ENCODE results near the gene SWAP70.

SWAP70 gene

GRCh38 chr11:9678576-9678975 is 14.7 kb downstream of the SWAP70 start:
- no peak for ATAC-seq (ENCODE audit: low read depth)
- H3K9me3 ChIP-seq (ENCODE audit: severe bottlenecking), result no peaks in the 10 kb centered on the region
- H3K36me3 ChIP-seq (ENCODE audit: low read depth), result no peaks in the 10 kb centered on the region
- no peak for TF ChIP-seq CTCF (IDR thresholded peaks at IDR 0.05; ENCODE audit: poor library complexity, severe bottlenecking)
- H3K27ac ChIP-seq (ENCODE audit: poor library complexity, severe bottlenecking), result no peak overlapping the region
- H3K4me1 ChIP-seq (ENCODE audit: insufficient read depth, poor library complexity, severe bottlenecking), result peaks cover 7% of the 10 kb centered on the region
- no peaks in the 10 kb centered on the region for H3K27me3 ChIP-seq (ENCODE audit: insufficient read depth, poor library complexity, severe bottlenecking)
- DNase-seq (ENCODE audit: low spot score), result no peak
- no peak overlapping the region for H3K4me3 ChIP-seq (ENCODE audit: severe bottlenecking)

GRCh38 chr11:9680028-9680427 is 16.2 kb downstream of the SWAP70 start:
- Histone ChIP-seq H3K4me3 (ENCODE audit: severe bottlenecking) (no peak overlapping the region), H3K36me3 (ENCODE audit: low read depth) (no peaks in the 10 kb centered on the region), H3K27ac (ENCODE audit: poor library complexity, severe bottlenecking) (no peak overlapping the region), H3K4me1 (ENCODE audit: insufficient read depth, poor library complexity, severe bottlenecking) (peaks cover 7% of the 10 kb centered on the region), H3K9me3 (ENCODE audit: severe bottlenecking) (no peaks in the 10 kb centered on the region), H3K27me3 (ENCODE audit: insufficient read depth, poor library complexity, severe bottlenecking) (no peaks in the 10 kb centered on the region)
- no peak for DNase-seq (ENCODE audit: low spot score)
- ATAC-seq (ENCODE audit: low read depth), result no peak
- no peak for TF ChIP-seq CTCF (IDR thresholded peaks at IDR 0.05; ENCODE audit: poor library complexity, severe bottlenecking)

- no peaks in the 10 kb centered on the region for H3K27me3 ChIP-seq (ENCODE audit: insufficient read depth, poor library complexity, severe bottlenecking)
- DNase-seq (ENCODE audit: low spot score), result no peak
- no peak overlapping the region for H3K4me3 ChIP-seq (ENCODE audit: severe bottlenecking)
- no peak for TF ChIP-seq CTCF (IDR thresholded peaks at IDR 0.05; ENCODE audit: poor library complexity, severe bottlenecking)
- H3K36me3 ChIP-seq (ENCODE audit: low read depth), result no peaks in the 10 kb centered on the region
- ATAC-seq (ENCODE audit: low read depth), result no peak
- H3K9me3 ChIP-seq (ENCODE audit: severe bottlenecking), result no peaks in the 10 kb centered on the region
- no peak overlapping the region for H3K27ac ChIP-seq (ENCODE audit: poor library complexity, severe bottlenecking)
- H3K4me1 ChIP-seq (ENCODE audit: insufficient read depth, poor library complexity, severe bottlenecking), result peaks cover 7% of the 10 kb centered on the region
Observed at GRCh38 chr11:9681583-9682372, 17.9 kb downstream of the SWAP70 start.

- Histone ChIP-seq H3K9me3 (ENCODE audit: severe bottlenecking) (no peaks in the 10 kb centered on the region), H3K36me3 (ENCODE audit: low read depth) (no peaks in the 10 kb centered on the region), H3K4me3 (ENCODE audit: severe bottlenecking) (no peak overlapping the region), H3K27ac (ENCODE audit: poor library complexity, severe bottlenecking) (peak overlapping the region; percentile 54), H3K4me1 (ENCODE audit: insufficient read depth, poor library complexity, severe bottlenecking) (peaks cover 23% of the 10 kb centered on the region), H3K27me3 (ENCODE audit: insufficient read depth, poor library complexity, severe bottlenecking) (no peaks in the 10 kb centered on the region)
- no peak for TF ChIP-seq CTCF (IDR thresholded peaks at IDR 0.05; ENCODE audit: poor library complexity, severe bottlenecking)
- DNase-seq (ENCODE audit: low spot score) (no peak), ATAC-seq (ENCODE audit: low read depth) (no peak)
Observed at GRCh38 chr11:9687711-9688477, 24.0 kb downstream of the SWAP70 start.
